Upper lobe of right lung (tissue), 1 donor: ENCODE measurements around the gene FMNL3. TPM values are rescaled to one million over a fixed set of nuclear protein-coding genes. Genes with fewer than 3 reads are reported as not detected.

Source experiments
- ATAC-seq: fragments of 200-7000 bp; cut with Tn5 transposase; one replicate; pipeline ENCODE4 v1.9.1; 2020; ENCODE audit warnings: mild to moderate bottlenecking, moderate library complexity
- DNase-seq: peaks from one replicate; pipeline ENCODE4 v3.0.0-alpha.2; 2020
- H3K27ac ChIP-seq: fragments of 200-600 bp; one replicate; pipeline ENCODE4 v1.8.0; 2022
- H3K27me3 ChIP-seq: fragments of 200-600 bp; one replicate; pipeline ENCODE4 v1.8.0; 2022; ENCODE audit warnings: mild to moderate bottlenecking
- H3K36me3 ChIP-seq: fragments of 200-600 bp; one replicate; pipeline ENCODE4 v1.8.0; 2022
- H3K4me1 ChIP-seq: fragments of 200-600 bp; one replicate; pipeline ENCODE4 v1.8.0; 2022
- H3K4me3 ChIP-seq: fragments of 200-600 bp; one replicate; pipeline ENCODE4 v1.8.0; 2022; ENCODE audit warnings: mild to moderate bottlenecking
- H3K9me3 ChIP-seq: fragments of 200-600 bp; one replicate; pipeline ENCODE4 v1.8.0; 2022
- intact Hi-C: fragments of 100-400 bp; cut with DNase I; formaldehyde crosslinking; loops from one replicate; pipeline ENCODE4 v1.11.0; 2022
- long read RNA-seq: library from polyadenylated mRNA; unstranded; transcript quantifications from one replicate; pipeline ENCODE4 v2.0.0, GENCODE V29; 2021
- total RNA-seq: library from RNA; stranded (reverse); fragmentation: NEBNext Ultra II Directional; extraction: Animal tissue kit (Norgen Biotek cat#: 25700); gene quantifications from one replicate; pipeline ENCODE4 v1.2.1, GENCODE V29; 2021
- TF ChIP-seq, protein P1 (sequence below): fragments of 200-600 bp; IDR thresholded peaks from one replicate; pipeline ENCODE4 v1.8.0; 2022; ENCODE audit warnings: antibody characterized with exemption
- donor health status: DM: no; HTN: yes; CAD: no; lungs with severe emphysema.

FMNL3 gene
- total RNA-seq, result 40.3 TPM
- long read RNA-seq, full-length matches to known transcripts, result 20 of 71 reads
- long read RNA-seq, partial matches to known transcripts, result 13 of 71 reads
- long read RNA-seq, other reads (novel, unspliced or antisense), result 38 of 71 reads

- DNase-seq, result peak; percentile 99
- no peaks in the 10 kb centered on the region for H3K9me3 ChIP-seq
- peaks cover 37% of the 10 kb centered on the region for H3K4me1 ChIP-seq
- H3K27me3 ChIP-seq, result no peaks in the 10 kb centered on the region
- intact Hi-C loops, result loop anchor here (2.0 kb wide), 1 partner anchor 62 kb away; no protein-coding TSS in a partner anchor
- H3K27ac ChIP-seq, result peak within 1 kb of the TSS; percentile 92
- ATAC-seq, result peak; percentile 98
- peak within 1 kb of the TSS; percentile 88 for H3K4me3 ChIP-seq
- TF ChIP-seq, protein P1, sequence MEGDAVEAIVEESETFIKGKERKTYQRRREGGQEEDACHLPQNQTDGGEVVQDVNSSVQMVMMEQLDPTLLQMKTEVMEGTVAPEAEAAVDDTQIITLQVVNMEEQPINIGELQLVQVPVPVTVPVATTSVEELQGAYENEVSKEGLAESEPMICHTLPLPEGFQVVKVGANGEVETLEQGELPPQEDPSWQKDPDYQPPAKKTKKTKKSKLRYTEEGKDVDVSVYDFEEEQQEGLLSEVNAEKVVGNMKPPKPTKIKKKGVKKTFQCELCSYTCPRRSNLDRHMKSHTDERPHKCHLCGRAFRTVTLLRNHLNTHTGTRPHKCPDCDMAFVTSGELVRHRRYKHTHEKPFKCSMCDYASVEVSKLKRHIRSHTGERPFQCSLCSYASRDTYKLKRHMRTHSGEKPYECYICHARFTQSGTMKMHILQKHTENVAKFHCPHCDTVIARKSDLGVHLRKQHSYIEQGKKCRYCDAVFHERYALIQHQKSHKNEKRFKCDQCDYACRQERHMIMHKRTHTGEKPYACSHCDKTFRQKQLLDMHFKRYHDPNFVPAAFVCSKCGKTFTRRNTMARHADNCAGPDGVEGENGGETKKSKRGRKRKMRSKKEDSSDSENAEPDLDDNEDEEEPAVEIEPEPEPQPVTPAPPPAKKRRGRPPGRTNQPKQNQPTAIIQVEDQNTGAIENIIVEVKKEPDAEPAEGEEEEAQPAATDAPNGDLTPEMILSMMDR, result peak; percentile 96
- no peaks in the 10 kb centered on the region for H3K36me3 ChIP-seq
Observed at GRCh38 chr12:49707128-49707811, at the start of gene FMNL3. TSS of gene FMNL3 (minus strand) at chr12:49707405. CDS start at chr12:49707180, 225 bp downstream.

DNA sequence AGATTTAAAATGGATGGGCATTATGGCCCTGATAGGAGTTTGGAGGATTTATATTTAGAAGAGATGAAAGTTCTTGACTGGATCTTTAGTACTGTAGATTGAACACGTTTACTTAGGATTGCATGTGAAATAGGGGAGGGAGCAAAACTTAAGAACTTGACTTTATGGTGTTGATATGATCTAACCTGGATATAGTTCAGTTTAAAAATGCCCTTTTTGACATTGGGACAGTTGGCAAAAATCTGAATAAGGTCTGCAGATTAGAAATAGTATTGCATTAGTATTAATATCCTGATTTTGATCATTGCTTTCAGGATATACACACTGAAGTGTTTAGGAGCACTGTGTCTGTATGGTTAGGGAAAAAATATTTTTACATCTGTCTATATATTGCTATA, 43.8 kb upstream of the FMNL3 start:
- H3K4me1 ChIP-seq, result peaks cover 64% of the 10 kb centered on the region
- no peak for DNase-seq
- no peak for ATAC-seq
- H3K36me3 ChIP-seq, result peaks cover 43% of the 10 kb centered on the region
- H3K27me3 ChIP-seq, result no peaks in the 10 kb centered on the region
- H3K27ac ChIP-seq, result no peak overlapping the region
- H3K9me3 ChIP-seq, result no peaks in the 10 kb centered on the region
- TF ChIP-seq, protein P1, result no peak
- no peak overlapping the region for H3K4me3 ChIP-seq
- intact Hi-C loops, result no loop called here

- H3K9me3 ChIP-seq, result no peaks in the 10 kb centered on the region
- DNase-seq (no peak), ATAC-seq (peak; percentile 86)
- no peak overlapping the region for H3K4me3 ChIP-seq
- TF ChIP-seq, protein P1, result no peak
- no peak overlapping the region for H3K27ac ChIP-seq
- H3K36me3 ChIP-seq, result peaks cover 36% of the 10 kb centered on the region
- H3K4me1 ChIP-seq, result peaks cover 64% of the 10 kb centered on the region
- intact Hi-C loops, result no loop called here
- no peaks in the 10 kb centered on the region for H3K27me3 ChIP-seq
Observed at GRCh38 chr12:49750027-49750995, 43.1 kb upstream of the FMNL3 start.

DNA sequence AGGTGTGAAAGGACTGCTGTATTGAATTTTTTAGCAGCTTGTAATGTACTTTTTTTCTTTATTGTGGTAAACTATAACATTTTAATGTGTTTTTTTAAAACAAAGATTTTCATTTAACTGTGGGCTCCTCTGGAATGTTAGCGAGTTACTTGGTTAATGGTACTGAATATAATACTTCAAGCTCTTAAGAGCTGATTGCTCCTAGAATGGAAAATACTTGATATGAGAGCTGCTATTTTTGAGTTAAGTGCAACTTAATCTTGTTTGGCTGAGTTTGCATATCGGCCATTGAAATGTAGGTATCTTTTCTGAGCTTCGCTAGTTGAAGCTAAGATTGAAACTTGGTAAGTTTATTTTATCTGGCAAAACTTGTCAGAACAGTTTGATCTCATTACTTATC, 41.6 kb upstream of the FMNL3 start:
- ATAC-seq, result peak; percentile 31
- Histone ChIP-seq H3K27ac (no peak overlapping the region), H3K9me3 (no peaks in the 10 kb centered on the region), H3K4me1 (peaks cover 70% of the 10 kb centered on the region), H3K27me3 (no peaks in the 10 kb centered on the region), H3K36me3 (peaks cover 21% of the 10 kb centered on the region), H3K4me3 (no peak overlapping the region)
- intact Hi-C loops, result no loop called here
- no peak for DNase-seq
- TF ChIP-seq, protein P1, result no peak

DNA sequence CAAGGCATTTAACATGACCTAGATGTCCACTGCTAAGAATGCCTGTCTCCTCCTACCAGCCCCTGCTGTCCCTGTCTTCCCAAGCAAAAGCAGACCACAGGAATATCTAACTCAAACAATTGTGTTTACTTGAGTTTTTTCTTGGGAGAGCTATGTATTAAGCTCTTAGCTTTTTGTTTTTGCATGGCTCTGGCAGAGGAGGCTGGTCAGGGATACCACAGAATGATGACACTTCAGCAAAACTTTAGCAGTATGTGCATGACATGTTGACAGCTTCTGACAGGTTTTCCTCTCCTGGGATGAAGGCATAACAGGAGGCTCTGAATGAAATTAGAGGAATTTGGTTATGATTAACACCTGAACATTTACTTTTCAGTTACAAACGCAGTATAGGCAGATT, 41.1 kb upstream of the FMNL3 start:
- Histone ChIP-seq H3K4me3 (no peak overlapping the region), H3K27me3 (no peaks in the 10 kb centered on the region), H3K36me3 (peaks cover 16% of the 10 kb centered on the region), H3K27ac (no peak overlapping the region), H3K4me1 (peaks cover 70% of the 10 kb centered on the region), H3K9me3 (no peaks in the 10 kb centered on the region)
- TF ChIP-seq, protein P1, result no peak
- intact Hi-C loops, result no loop called here
- ATAC-seq (no peak), DNase-seq (no peak)
